VCaP (cell line): Measurements from ENCODE around the gene TSPAN18.

Experiments
- H3K27ac ChIP-seq: fragments of 450-650 bp; 2 replicates; pipeline ENCODE4 v1.5.1; 2017
- TF ChIP-seq, protein P1 (sequence below): fragments of 450-650 bp; conservative IDR thresholded peaks from 2 replicates; pipeline ENCODE4 v1.5.1; 2017; ENCODE audit warnings: mild to moderate bottlenecking, moderate library complexity

Gene TSPAN18

DNA sequence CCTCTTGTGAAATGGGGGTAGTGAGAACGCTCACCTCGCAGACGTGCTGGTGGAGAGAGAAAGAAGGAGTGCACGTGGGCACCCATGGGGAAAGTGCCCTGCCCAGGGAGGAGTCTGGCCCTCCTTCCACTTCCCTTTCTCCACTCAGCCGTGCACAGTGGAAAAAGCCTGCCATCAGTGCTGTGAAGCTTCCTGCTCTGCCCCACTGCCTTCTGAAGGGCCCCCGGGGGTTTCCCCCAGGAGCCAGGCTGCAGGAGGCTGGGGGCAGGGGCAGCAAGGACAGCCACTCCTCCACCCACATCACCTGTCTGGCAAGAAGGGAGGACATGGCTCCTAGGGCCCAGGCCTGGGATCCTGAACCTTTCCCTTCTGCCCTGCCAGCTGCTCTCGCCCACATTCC, 216.4 kb downstream of the TSPAN18 start:
- TF ChIP-seq, protein P1, sequence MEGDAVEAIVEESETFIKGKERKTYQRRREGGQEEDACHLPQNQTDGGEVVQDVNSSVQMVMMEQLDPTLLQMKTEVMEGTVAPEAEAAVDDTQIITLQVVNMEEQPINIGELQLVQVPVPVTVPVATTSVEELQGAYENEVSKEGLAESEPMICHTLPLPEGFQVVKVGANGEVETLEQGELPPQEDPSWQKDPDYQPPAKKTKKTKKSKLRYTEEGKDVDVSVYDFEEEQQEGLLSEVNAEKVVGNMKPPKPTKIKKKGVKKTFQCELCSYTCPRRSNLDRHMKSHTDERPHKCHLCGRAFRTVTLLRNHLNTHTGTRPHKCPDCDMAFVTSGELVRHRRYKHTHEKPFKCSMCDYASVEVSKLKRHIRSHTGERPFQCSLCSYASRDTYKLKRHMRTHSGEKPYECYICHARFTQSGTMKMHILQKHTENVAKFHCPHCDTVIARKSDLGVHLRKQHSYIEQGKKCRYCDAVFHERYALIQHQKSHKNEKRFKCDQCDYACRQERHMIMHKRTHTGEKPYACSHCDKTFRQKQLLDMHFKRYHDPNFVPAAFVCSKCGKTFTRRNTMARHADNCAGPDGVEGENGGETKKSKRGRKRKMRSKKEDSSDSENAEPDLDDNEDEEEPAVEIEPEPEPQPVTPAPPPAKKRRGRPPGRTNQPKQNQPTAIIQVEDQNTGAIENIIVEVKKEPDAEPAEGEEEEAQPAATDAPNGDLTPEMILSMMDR = no peak

DNA sequence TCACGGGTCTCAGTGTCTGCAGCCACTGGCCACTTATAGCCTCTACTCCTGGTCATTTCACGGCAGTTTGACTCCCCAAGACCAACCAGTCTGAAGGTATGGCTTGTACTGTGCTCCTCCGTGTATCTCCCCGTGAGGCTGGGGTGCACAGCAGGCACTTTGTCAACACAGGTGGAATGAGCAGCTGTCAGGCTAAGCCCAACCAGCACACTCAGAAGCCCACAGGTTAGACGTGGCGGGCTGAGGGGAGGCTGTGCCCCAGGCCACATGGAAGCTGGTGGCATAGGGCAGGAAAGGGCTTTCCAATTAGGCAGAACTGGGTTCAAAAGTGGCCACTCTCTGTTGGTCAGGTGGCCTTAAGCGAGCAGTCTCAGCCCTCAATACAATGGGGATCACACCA, 216.9 kb downstream of the TSPAN18 start:
- TF ChIP-seq, protein P1 = no peak
- H3K27ac ChIP-seq = no peak overlapping the region

More for the DNA sequence above, 216.4 kb downstream of the TSPAN18 start:
- no peak overlapping the region for H3K27ac ChIP-seq

DNA sequence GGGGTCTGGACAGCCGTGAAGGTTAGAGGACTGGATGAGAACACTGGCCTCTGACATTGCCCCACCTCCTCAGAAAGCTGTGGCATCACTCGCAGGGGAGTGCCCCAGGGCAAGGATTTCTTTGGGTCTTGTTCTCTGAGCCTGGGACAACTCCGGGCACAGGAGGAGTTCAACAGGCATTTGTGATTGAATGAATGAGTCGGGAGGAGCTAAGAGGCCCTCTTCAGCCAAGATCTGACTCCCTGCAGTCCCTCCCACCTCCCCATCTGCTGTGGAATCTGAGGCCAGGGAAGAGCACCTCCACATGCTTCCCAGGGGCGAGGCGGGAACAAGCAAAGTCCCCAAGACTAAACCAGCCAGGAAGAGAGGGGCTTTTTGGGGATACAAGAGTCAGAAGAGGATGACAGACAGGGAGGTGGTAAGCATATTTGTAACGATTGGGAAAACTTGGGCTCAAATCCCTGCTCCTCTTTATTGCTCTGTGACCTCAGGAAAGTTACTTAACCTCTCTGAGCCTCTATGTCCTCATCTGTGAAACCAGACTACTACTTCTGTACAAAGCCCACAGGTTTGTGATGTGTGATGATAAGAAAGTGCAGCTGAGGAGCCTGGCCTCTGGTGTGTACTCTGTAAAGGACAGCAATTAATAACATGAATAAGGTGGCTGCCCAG, 217.6 kb downstream of the TSPAN18 start:
- no peak overlapping the region for H3K27ac ChIP-seq
- TF ChIP-seq, protein P1 = no peak

DNA sequence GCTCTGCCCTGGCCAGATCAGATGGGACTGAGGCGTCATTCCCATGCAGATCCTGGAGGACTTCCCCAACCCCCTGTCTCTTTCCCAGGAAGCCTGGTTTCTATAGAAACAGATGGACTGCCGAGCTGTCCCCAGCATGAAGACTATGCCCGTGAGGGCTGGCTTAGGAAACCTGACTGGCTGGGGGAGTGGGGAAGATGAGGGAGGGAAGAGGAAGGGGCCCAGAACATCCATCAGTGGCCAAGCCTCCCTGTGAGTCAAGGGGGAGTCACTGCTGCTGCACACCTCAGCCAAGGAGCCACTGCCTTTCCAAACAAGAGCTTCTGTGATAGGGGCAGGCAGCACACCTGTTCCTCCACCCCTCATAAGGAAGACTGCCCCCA, 218.1 kb downstream of the TSPAN18 start:
- TF ChIP-seq, protein P1 = no peak
- no peak overlapping the region for H3K27ac ChIP-seq

DNA sequence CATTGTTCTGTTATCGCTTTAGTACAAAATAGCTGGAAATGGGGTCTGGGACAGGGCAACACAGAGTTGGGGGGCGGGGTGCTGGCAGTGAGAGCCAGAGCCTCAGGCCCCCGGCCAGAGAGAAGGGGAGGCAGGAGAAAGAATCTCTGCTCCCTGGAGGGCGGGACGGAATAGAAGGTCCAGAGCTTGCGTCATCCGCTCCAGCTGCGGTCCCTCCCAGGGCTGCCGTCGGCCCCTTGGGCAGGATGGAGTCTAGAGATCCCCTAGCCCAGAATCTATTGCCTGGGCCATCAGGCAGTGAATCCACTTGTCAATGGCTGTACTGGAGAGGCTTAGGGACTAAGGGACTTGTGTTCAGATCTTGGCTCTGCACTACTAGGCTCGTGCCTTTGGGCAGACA, 218.9 kb downstream of the TSPAN18 start:
- H3K27ac ChIP-seq = no peak overlapping the region
- TF ChIP-seq, protein P1 = no peak

DNA sequence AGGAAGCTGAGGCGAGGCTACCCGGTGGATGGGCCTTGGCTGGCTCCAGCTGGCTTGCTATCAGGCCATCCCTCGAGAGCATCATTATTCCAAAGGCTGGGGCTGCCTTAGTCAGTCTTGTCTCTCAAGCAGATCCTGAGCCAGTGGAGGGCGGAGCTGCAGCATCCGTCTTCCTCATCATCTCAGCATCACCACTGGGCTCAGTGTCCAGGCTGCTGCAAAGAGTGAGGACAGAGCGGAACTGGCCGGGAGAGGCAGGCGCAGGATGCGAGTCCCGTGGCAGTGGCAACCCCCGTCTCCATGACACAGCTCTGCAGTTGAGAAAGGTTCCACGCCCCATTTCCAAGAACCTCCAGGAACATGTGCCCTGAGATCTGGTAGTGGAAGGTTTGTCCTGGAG, 219.5 kb downstream of the TSPAN18 start:
- H3K27ac ChIP-seq = no peak overlapping the region
- TF ChIP-seq, protein P1 = no peak

DNA sequence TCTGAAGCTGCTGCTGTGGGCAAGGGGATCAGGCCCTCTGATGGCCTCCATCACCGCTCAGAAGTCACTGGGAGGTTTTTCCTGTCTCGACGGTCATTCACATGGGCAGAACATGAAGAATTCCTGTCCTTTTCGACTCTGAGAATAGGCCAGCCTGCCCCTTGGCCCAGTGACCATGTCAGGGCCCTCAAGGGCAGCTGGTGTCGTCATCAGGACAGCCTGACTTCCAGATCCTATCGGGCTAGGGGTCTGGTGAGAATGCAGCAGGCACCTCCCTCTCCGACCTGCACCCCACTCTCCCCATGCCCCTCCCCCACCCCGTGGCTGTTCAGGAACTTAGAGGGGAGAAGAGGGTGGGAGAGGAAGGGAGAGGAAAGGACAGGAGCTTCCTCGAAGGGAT, 220.4 kb downstream of the TSPAN18 start:
- TF ChIP-seq, protein P1 = no peak
- no peak overlapping the region for H3K27ac ChIP-seq
